Hepatocyte (in vitro differentiated cells): ENCODE results near the gene SHISA6. TPM values are rescaled to one million over a fixed set of nuclear protein-coding genes. Genes with fewer than 3 reads are reported as not detected.

ENCODE experiments used
- DNase-seq: peaks from one replicate; pipeline ENCODE4 v3.0.0-alpha.2; 2016; ENCODE audit warnings: low spot score
- H2AFZ ChIP-seq: fragments of 200-600 bp; sonication (generic); 2 replicates; pipeline ENCODE4 v1.6.0; 2016; ENCODE audit warnings: antibody characterized with exemption, mild to moderate bottlenecking
- H3K27ac ChIP-seq: fragments of 200-600 bp; sonication (generic); 2 replicates; pipeline ENCODE4 v1.5.1; 2016; ENCODE audit warnings: mild to moderate bottlenecking
- H3K27me3 ChIP-seq: fragments of 200-600 bp; sonication (generic); 2 replicates; pipeline ENCODE4 v1.6.1; 2016
- H3K36me3 ChIP-seq: fragments of 200-600 bp; sonication (generic); replicated peaks from 2 replicates; pipeline ENCODE4 v1.5.1; 2016; ENCODE audit warnings: low read depth; ENCODE audit not compliant: insufficient read depth
- H3K4me1 ChIP-seq: fragments of 200-600 bp; sonication (generic); 2 replicates; pipeline ENCODE4 v1.5.1; 2016; ENCODE audit warnings: mild to moderate bottlenecking, moderate library complexity; ENCODE audit not compliant: insufficient read depth
- H3K4me2 ChIP-seq: fragments of 200-600 bp; sonication (generic); 2 replicates; pipeline ENCODE4 v1.6.0; 2016
- H3K4me3 ChIP-seq: fragments of 200-600 bp; sonication (generic); 2 replicates; pipeline ENCODE4 v1.5.1; 2016; ENCODE audit warnings: mild to moderate bottlenecking
- H3K79me2 ChIP-seq: fragments of 200-600 bp; sonication (generic); 2 replicates; pipeline ENCODE4 v1.6.0; 2017; ENCODE audit warnings: mild to moderate bottlenecking
- H3K9me2 ChIP-seq: fragments of 200-600 bp; sonication (generic); replicated peaks from 2 replicates; pipeline ENCODE4 v1.6.0; 2017; ENCODE audit warnings: mild to moderate bottlenecking; ENCODE audit not compliant: insufficient read depth
- H3K9me3 ChIP-seq: fragments of 200-600 bp; sonication (generic); 2 replicates; pipeline ENCODE4 v1.5.1; 2016; ENCODE audit warnings: low read depth, mild to moderate bottlenecking
- H4K20me1 ChIP-seq: fragments of 200-600 bp; sonication (generic); 2 replicates; pipeline ENCODE4 v1.6.0; 2016; ENCODE audit warnings: mild to moderate bottlenecking; ENCODE audit not compliant: insufficient read depth, poor library complexity, severe bottlenecking
- CTCF ChIP-seq: fragments of 200-600 bp; sonication (generic); IDR thresholded peaks from 2 replicates; pipeline ENCODE4 v1.5.1; 2016; ENCODE audit warnings: antibody characterized with exemption, mild to moderate bottlenecking; ENCODE audit not compliant: poor library complexity
- EZH2 ChIP-seq: fragments of 200-600 bp; sonication (generic); IDR thresholded peaks from 2 replicates; pipeline ENCODE4 v1.6.1; 2016; ENCODE audit warnings: antibody characterized with exemption, mild to moderate bottlenecking, borderline replicate concordance
- EZH2phosphoT487 ChIP-seq: fragments of 200-600 bp; sonication (generic); IDR thresholded peaks from one replicate; pipeline ENCODE4 v1.6.1; 2018; ENCODE audit warnings: antibody characterized with exemption, mild to moderate bottlenecking, low read depth, moderate library complexity; ENCODE audit not compliant: unreplicated experiment, severe bottlenecking
- WGBS: methylation state at CpG from one replicate; pipeline ENCODE4 v1.1.6; 2016; ENCODE audit warnings: low lambda C conversion rate; ENCODE audit errors: missing lambda C conversion rate; 5-methylcytosine and 5-hydroxymethylcytosine counted together
- polyA plus RNA-seq: library from polyadenylated mRNA; unstranded; fragments of >200 nt; fragmentation: Nextera tagmentation; extraction: Ambion mirVana; gene quantifications from 2 replicates; pipeline ENCODE4 v1.2.1, GENCODE V29; 2016
- total RNA-seq: library from RNA; depleted of rRNA; stranded (reverse); fragments of >200 nt; gene quantifications from 2 replicates; pipeline ENCODE4 v1.2.3, GENCODE V29; 2014

The SHISA6 gene
- total and polyA plus RNA-seq, 2 experiments from 2014 or later: 0.21 to 0.80 TPM

DNA sequence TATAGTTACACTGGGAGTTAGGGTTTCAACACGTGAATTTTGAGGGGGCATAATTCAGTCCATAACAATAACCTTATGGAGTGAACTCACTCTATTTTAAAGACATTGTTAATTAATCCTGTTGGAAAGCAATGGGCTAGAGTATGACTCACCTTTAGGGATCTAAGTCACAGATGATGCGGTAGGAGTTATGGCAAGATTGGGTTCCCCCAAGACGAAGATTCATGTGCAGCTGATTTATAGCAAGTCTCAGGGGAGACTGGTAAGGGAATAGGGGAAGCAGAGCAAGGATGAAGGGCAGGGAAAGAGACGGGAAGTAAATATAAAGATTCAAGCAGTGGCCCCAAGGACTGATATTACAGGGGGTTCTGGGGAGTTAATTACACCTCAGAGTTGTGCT lies 197.7 kb downstream of the SHISA6 start:
- Histone ChIP-seq H3K4me1 (no peaks in the 10 kb centered on the region), H2AFZ (no peak overlapping the region), H3K4me3 (no peak overlapping the region), H4K20me1 (no peaks in the 10 kb centered on the region), H3K4me2 (no peak overlapping the region), H3K36me3 (no peaks in the 10 kb centered on the region), H3K27me3 (no peaks in the 10 kb centered on the region), H3K27ac (no peak overlapping the region), H3K9me2 (no peaks in the 10 kb centered on the region), H3K79me2 (no peaks in the 10 kb centered on the region), H3K9me3 (no peaks in the 10 kb centered on the region)
- WGBS: 77% methylated on average over 4 of the region's 4 CpGs
- TF ChIP-seq EZH2 (no peak), EZH2phosphoT487 (no peak), CTCF (no peak)
- DNase-seq: no peak

DNA sequence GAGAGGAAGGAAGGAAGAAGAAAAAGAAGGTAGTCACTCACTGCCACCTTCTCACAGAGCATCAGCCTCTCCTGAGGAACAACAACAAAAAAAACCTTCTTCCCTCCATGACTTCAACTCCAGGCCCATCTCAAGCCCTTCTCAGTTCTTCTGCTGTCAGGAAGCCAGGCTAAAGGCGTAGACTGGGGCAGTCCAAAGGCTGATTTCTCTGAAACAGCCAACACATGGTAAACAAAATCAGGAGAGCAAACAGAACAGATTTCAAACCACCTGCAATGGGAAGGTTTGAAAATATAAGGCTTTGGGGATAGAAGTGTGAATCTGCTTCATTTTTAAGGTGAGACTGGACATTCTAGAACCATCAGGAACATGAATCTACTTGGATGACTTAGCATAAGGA lies 200.0 kb downstream of the SHISA6 start:
- H3K27me3 ChIP-seq: no peaks in the 10 kb centered on the region
- no peaks in the 10 kb centered on the region for H4K20me1 ChIP-seq
- H3K27ac ChIP-seq: no peak overlapping the region
- H3K9me3 ChIP-seq: no peaks in the 10 kb centered on the region
- H2AFZ ChIP-seq: no peak overlapping the region
- WGBS: 80% methylated on average over 1 of the region's 1 CpG
- TF ChIP-seq EZH2 (no peak), EZH2phosphoT487 (no peak), CTCF (no peak)
- no peak overlapping the region for H3K4me2 ChIP-seq
- DNase-seq: no peak
- H3K36me3 ChIP-seq: no peaks in the 10 kb centered on the region
- H3K79me2 ChIP-seq: no peaks in the 10 kb centered on the region
- no peaks in the 10 kb centered on the region for H3K9me2 ChIP-seq
- no peaks in the 10 kb centered on the region for H3K4me1 ChIP-seq
- H3K4me3 ChIP-seq: no peak overlapping the region

DNA sequence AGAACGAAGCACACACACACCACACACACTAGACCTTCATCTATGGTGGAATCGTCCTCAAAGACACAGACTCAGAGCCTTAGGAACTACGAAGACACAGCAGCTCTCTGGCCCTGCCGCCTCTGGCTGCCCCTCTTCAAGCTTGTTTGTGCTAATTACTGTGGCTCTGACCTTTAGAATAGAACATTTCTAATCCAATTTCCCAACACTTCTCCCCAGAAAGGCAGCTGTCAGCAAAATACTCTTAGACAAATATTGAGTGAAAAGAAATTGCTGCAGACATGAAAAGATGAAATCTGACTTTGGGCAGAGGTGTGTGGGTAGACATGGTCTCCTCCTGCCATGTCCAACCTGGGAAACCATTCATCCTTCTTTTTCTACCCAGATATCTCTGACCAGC lies 205.3 kb downstream of the SHISA6 start:
- Histone ChIP-seq H2AFZ (no peak overlapping the region), H3K79me2 (no peaks in the 10 kb centered on the region), H3K4me1 (no peaks in the 10 kb centered on the region), H3K9me3 (no peaks in the 10 kb centered on the region), H3K4me3 (no peak overlapping the region), H3K4me2 (no peak overlapping the region), H3K36me3 (no peaks in the 10 kb centered on the region), H3K27me3 (no peaks in the 10 kb centered on the region), H4K20me1 (no peaks in the 10 kb centered on the region), H3K27ac (no peak overlapping the region), H3K9me2 (no peaks in the 10 kb centered on the region)
- TF ChIP-seq EZH2phosphoT487 (no peak), EZH2 (no peak), CTCF (no peak)
- 76% methylated on average over 4 of the region's 4 CpGs for WGBS
- DNase-seq: no peak

GRCh38 chr17:11454096-11454495 lies 213.1 kb downstream of the SHISA6 start:
- 84% methylated on average over 7 of the region's 7 CpGs for WGBS
- Histone ChIP-seq H2AFZ (no peak overlapping the region), H3K27me3 (no peaks in the 10 kb centered on the region), H4K20me1 (no peaks in the 10 kb centered on the region), H3K36me3 (no peaks in the 10 kb centered on the region), H3K27ac (no peak overlapping the region), H3K4me3 (no peak overlapping the region), H3K9me3 (no peaks in the 10 kb centered on the region), H3K4me1 (no peaks in the 10 kb centered on the region), H3K79me2 (no peaks in the 10 kb centered on the region), H3K4me2 (no peak overlapping the region), H3K9me2 (no peaks in the 10 kb centered on the region)
- TF ChIP-seq EZH2 (no peak), EZH2phosphoT487 (no peak), CTCF (no peak)
- no peak for DNase-seq
